Measurements from ENCODE around the gene COBLL1. TPM values are rescaled to one million over a fixed set of nuclear protein-coding genes. Genes with fewer than 3 reads are reported as not detected.
A peak's percentile ranks its signal among the peaks of the same experiment; 100 is the strongest.

Gene COBLL1
- total and polyA plus RNA-seq, 4 donors = 16.3 to 114 (median 36.4) TPM

DNA sequence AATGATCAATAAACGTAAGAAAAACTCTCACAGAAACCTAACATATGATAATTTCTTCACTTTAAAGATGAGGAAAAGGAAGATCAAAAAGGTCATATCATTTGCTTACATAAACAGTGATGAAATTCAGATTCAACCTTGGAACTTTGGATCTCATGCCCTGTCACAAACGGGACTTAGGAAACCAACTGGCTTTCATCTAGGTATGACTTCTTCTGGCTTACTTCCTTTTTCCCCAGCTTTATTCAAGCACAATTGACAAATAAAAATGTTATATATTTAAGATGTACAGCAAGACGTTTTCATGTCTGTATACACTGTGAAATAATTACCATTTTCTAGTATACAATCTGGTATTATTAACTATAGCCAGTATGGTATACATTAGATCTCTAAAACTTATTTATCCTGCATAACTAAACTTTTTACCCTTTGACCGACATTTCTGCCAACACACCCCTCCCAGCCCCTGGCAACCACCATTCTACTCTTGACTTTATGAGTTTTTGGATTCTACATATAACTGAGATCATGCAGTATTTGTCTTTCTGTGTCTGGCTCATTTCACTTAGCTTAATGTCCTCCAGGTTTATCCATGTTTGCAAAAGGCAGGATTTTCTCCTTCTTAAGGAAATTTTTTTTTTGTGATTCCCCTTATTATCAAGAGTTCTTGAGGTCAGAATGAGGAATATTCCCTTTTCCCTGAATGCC, 46.0 kb upstream of the COBLL1 start:
- Histone ChIP-seq H3K36me3 (ENCODE audit: control insufficient read depth in 4 of 4, insufficient read depth in 3 of 4, low read depth in 1 of 4, low read length in 3 of 4) (no peaks in the 10 kb centered on the region), H3K9ac (ENCODE audit: low read depth in 1 of 2, low read length in 2 of 2) (peak overlapping the region in 1 of 2 donors; percentile 34), H3K4me1 (ENCODE audit: control insufficient read depth in 4 of 4, insufficient read depth in 4 of 4, low read length in 3 of 4) (peaks cover 3 to 19% (median 16%) of the 10 kb centered on the region in 4 donors), H3K4me3 (ENCODE audit: low read depth in 1 of 3, low read length in 3 of 3) (peak overlapping the region in 1 of 3 donors; percentile 17), H3K27me3 (ENCODE audit: control insufficient read depth in 4 of 4, insufficient read depth in 4 of 4, low read length in 3 of 4) (no peaks in the 10 kb centered on the region), H3K27ac (ENCODE audit: low read depth in 1 of 2, low read length in 2 of 2) (peak overlapping the region; percentile 55 to 57), H3K9me3 (ENCODE audit: control insufficient read depth in 4 of 4, low read length in 3 of 4) (no peaks in the 10 kb centered on the region)
- DNase-seq (ENCODE audit: low spot score) = no peak
- TF ChIP-seq YY1 (IDR thresholded peaks at IDR 0.05) (peak; percentile 63), HNF4A (conservative IDR thresholded peaks at IDR 0.05) (peak; percentile 96), RXRA (IDR thresholded peaks at IDR 0.05) (peak; percentile 85 to 89), GABPA (IDR thresholded peaks at IDR 0.05 in 1 of 2, conservative IDR thresholded peaks at IDR 0.05 in 1 of 2) (peak in 1 of 2 donors; percentile 13), MAX (IDR thresholded peaks at IDR 0.05) (peak; percentile 63), EGR1 (IDR thresholded peaks at IDR 0.05; ENCODE audit: low read depth in 2 of 2) (peak in 1 of 2 donors; percentile 64), RAD21 (IDR thresholded peaks at IDR 0.05) (peak; percentile 11 to 33), SP1 (IDR thresholded peaks at IDR 0.05) (peak; percentile 90), TAF1 (conservative IDR thresholded peaks at IDR 0.05) (no peak), FOXA2 (IDR thresholded peaks at IDR 0.05) (peak; percentile 58), HNF4G (IDR thresholded peaks at IDR 0.05) (peak; percentile 81), FOXA1 (IDR thresholded peaks at IDR 0.05) (peak; percentile 43), NR2F2 (IDR thresholded peaks at IDR 0.05) (peak; percentile 91), JUND (IDR thresholded peaks at IDR 0.05) (peak; percentile 52 to 85)
- TF ChIP-seq, protein P1, sequence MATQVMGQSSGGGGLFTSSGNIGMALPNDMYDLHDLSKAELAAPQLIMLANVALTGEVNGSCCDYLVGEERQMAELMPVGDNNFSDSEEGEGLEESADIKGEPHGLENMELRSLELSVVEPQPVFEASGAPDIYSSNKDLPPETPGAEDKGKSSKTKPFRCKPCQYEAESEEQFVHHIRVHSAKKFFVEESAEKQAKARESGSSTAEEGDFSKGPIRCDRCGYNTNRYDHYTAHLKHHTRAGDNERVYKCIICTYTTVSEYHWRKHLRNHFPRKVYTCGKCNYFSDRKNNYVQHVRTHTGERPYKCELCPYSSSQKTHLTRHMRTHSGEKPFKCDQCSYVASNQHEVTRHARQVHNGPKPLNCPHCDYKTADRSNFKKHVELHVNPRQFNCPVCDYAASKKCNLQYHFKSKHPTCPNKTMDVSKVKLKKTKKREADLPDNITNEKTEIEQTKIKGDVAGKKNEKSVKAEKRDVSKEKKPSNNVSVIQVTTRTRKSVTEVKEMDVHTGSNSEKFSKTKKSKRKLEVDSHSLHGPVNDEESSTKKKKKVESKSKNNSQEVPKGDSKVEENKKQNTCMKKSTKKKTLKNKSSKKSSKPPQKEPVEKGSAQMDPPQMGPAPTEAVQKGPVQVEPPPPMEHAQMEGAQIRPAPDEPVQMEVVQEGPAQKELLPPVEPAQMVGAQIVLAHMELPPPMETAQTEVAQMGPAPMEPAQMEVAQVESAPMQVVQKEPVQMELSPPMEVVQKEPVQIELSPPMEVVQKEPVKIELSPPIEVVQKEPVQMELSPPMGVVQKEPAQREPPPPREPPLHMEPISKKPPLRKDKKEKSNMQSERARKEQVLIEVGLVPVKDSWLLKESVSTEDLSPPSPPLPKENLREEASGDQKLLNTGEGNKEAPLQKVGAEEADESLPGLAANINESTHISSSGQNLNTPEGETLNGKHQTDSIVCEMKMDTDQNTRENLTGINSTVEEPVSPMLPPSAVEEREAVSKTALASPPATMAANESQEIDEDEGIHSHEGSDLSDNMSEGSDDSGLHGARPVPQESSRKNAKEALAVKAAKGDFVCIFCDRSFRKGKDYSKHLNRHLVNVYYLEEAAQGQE (IDR thresholded peaks at IDR 0.05) = no peak
- TF ChIP-seq, protein P2, sequence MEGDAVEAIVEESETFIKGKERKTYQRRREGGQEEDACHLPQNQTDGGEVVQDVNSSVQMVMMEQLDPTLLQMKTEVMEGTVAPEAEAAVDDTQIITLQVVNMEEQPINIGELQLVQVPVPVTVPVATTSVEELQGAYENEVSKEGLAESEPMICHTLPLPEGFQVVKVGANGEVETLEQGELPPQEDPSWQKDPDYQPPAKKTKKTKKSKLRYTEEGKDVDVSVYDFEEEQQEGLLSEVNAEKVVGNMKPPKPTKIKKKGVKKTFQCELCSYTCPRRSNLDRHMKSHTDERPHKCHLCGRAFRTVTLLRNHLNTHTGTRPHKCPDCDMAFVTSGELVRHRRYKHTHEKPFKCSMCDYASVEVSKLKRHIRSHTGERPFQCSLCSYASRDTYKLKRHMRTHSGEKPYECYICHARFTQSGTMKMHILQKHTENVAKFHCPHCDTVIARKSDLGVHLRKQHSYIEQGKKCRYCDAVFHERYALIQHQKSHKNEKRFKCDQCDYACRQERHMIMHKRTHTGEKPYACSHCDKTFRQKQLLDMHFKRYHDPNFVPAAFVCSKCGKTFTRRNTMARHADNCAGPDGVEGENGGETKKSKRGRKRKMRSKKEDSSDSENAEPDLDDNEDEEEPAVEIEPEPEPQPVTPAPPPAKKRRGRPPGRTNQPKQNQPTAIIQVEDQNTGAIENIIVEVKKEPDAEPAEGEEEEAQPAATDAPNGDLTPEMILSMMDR (IDR thresholded peaks at IDR 0.05; ENCODE audit: low read depth, low read length, missing input control) = no peak
- TF ChIP-seq, protein P3, sequence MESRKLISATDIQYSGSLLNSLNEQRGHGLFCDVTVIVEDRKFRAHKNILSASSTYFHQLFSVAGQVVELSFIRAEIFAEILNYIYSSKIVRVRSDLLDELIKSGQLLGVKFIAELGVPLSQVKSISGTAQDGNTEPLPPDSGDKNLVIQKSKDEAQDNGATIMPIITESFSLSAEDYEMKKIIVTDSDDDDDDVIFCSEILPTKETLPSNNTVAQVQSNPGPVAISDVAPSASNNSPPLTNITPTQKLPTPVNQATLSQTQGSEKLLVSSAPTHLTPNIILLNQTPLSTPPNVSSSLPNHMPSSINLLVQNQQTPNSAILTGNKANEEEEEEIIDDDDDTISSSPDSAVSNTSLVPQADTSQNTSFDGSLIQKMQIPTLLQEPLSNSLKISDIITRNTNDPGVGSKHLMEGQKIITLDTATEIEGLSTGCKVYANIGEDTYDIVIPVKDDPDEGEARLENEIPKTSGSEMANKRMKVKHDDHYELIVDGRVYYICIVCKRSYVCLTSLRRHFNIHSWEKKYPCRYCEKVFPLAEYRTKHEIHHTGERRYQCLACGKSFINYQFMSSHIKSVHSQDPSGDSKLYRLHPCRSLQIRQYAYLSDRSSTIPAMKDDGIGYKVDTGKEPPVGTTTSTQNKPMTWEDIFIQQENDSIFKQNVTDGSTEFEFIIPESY (IDR thresholded peaks at IDR 0.05) = peak; percentile 76
- TF ChIP-seq, protein P4, sequence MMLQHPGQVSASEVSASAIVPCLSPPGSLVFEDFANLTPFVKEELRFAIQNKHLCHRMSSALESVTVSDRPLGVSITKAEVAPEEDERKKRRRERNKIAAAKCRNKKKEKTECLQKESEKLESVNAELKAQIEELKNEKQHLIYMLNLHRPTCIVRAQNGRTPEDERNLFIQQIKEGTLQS (IDR thresholded peaks at IDR 0.05) = peak; percentile 87
- 30% methylated on average over 4 of the region's 4 CpGs for WGBS
